ENCODE measurements around the gene ID3. TPM values are rescaled to one million over a fixed set of nuclear protein-coding genes. Genes with fewer than 3 reads are reported as not detected.
A peak's percentile ranks its signal among the peaks of the same experiment; 100 is the strongest.

ID3 gene
- total and polyA plus RNA-seq, 9 of the 15 experiments (the other 6 are each of a cell fraction or from before 2014, with no cell fraction given): 6.8 to 59.8 (median 23.5) TPM

DNA sequence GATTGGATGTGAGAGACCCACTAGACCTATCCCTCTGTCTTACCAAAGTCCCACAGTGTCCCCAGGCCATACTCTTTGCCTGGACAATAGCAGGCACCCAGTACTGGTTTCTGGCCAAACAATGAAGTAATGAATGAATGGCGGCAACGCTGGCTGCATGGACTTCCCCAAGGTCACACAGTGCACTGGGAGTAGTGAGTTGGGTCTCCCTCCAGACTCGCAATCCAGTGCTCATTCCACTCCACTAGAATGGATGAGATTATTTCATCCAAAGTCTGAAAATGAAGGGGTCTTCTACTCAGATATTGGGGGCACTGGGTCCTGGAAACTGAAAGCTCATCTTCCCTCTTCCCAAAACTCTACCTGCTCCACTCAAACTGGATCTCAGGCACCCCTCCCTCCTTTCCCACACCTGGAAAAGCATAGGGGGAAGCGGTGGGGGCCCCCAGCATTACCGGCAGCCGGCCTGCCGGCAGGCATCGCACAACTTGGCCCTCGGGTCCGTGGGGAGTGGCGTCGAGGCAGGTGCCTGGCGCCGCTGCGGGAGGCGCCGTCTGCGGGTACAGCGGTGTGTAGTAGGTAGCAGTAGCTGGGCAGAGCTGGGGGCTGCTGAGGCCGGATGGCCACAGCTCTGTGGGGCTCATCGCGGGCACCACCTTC is 29.1 kb downstream of the ID3 start:
- H3K9me3 ChIP-seq (replicated peaks; ENCODE audit: control insufficient read depth, insufficient read depth, low read depth, low read length): no peaks in the 10 kb centered on the region
- peaks cover 57% of the 10 kb centered on the region for H3K79me2 ChIP-seq (ENCODE audit: control insufficient read depth, insufficient read depth, low read length)
- H3K4me3 ChIP-seq: peak overlapping the region; percentile 55
- ChIA-PET POLR2A (interaction anchor here (0.6 to 7.0 kb wide), 15 partner anchors 10 to 393 kb away, joined by 3 to 65 read pairs (median 3); no protein-coding TSS in a partner anchor), CTCF (ENCODE audit: low intra/inter-chr PET ratio) (no interaction called here)
- peaks cover 25% of the 10 kb centered on the region; the same call in 1 of the 2 replicates for H4K20me1 ChIP-seq (replicated peaks; ENCODE audit: control insufficient read depth, insufficient read depth, low read length)
- peak overlapping the region; percentile 79 to 97 for H3K9ac ChIP-seq (ENCODE audit: insufficient read depth in 1 of 2, low read depth in 2 of 2, low read length in 2 of 2)
- no TSS peak for BruUV-seq (replicated peaks)
- ATAC-seq (peak; percentile 52), FAIRE-seq (no peak), DNase-seq (ENCODE audit: extremely low read depth in 1 of 4, low spot score in 3 of 4) (peak; percentile 46 to 61 (median 57))
- in situ Hi-C loops (cut with MboI) (loop anchor here (5.0 to 10.0 kb wide), 3 partner anchors 33 to 555 kb away; partner anchors contain the start of genes HTR1D and LACTBL1), intact Hi-C loops (cut with micrococcal nuclease) (loop anchor here (10.0 kb wide), 4 partner anchors 105 to 555 kb away; partner anchors contain the start of genes HNRNPR, HTR1D, LACTBL1 and TCEA3)
- H3K27ac ChIP-seq (ENCODE audit: extremely low read depth, low read depth, low read length): peak overlapping the region; percentile 88
- H3K4me1 ChIP-seq (replicated peaks in 1 of 2; ENCODE audit: control insufficient read depth in 2 of 2, insufficient read depth in 2 of 2, low read length in 2 of 2): peaks cover 52 to 57% of the 10 kb centered on the region in 2 experiments
- peaks cover 10% of the 10 kb centered on the region for H3K9me1 ChIP-seq (ENCODE audit: control insufficient read depth, insufficient read depth, low read length)
- H3K36me3 ChIP-seq (ENCODE audit: control insufficient read depth, insufficient read depth, low read length): peaks cover 22% of the 10 kb centered on the region
- no peaks in the 10 kb centered on the region for H3K27me3 ChIP-seq (ENCODE audit: control insufficient read depth in 2 of 2, insufficient read depth in 2 of 2, low read length in 2 of 2)
- peak overlapping the region; percentile 81 for H2AFZ ChIP-seq (ENCODE audit: low read depth, low read length)
- H3K4me2 ChIP-seq (ENCODE audit: insufficient read depth, low read length): peak overlapping the region; percentile 90
- under 1% methylated on average over 22 of the region's 22 CpGs for WGBS (ENCODE audit: insufficient coverage, low coverage, missing lambda C conversion rate)
- TF ChIP-seq PHF8 (IDR thresholded peaks at IDR 0.05; ENCODE audit: borderline replicate concordance, low read length) (0 out of 2 replicates have a peak, but pooled peaks have one; percentile 3), SRSF9 (IDR thresholded peaks at IDR 0.05; ENCODE audit: borderline replicate concordance, low read depth, low read length) (no peak), TBL1XR1 (IDR thresholded peaks at IDR 0.05; ENCODE audit: low read length in 2 of 2) (no peak), ESRRA (IDR thresholded peaks at IDR 0.05; ENCODE audit: borderline replicate concordance, low read depth) (peak; percentile 62; the same call in 1 of the 2 replicates), ARNT (IDR thresholded peaks at IDR 0.05) (no peak), MTA1 (IDR thresholded peaks at IDR 0.05; ENCODE audit: borderline replicate concordance) (no peak), NR0B1 (IDR thresholded peaks at IDR 0.05; ENCODE audit: partially characterized antibody) (no peak), FOSL1 (tag; conservative IDR thresholded peaks at IDR 0.05) (no peak), XRCC4 (IDR thresholded peaks at IDR 0.05; ENCODE audit: extremely low read depth, insufficient read depth, insufficient read length) (no peak), CHD2 (IDR thresholded peaks at IDR 0.05; ENCODE audit: low read depth, low read length) (no peak), TCF7 (IDR thresholded peaks at IDR 0.05; ENCODE audit: borderline replicate concordance) (0 out of 2 replicates have a peak, but pooled peaks have one; percentile 32), SMC3 (conservative IDR thresholded peaks at IDR 0.05; ENCODE audit: insufficient read depth, low read depth, low read length) (no peak), IRF1 (CRISPR knock-in tag; IDR thresholded peaks at IDR 0.05; ENCODE audit: borderline replicate concordance) (no peak), FOXK1 (CRISPR knock-in tag; IDR thresholded peaks at IDR 0.05; ENCODE audit: borderline replicate concordance) (no peak), TAF1 (IDR thresholded peaks at IDR 0.05; ENCODE audit: control insufficient read depth, extremely low read depth, insufficient read depth, low read length, severe bottlenecking) (no peak), NCOA6 (IDR thresholded peaks at IDR 0.05) (peak; percentile 79), ZNF217 (CRISPR knock-in tag; IDR thresholded peaks at IDR 0.05) (no peak), CCAR2 (IDR thresholded peaks at IDR 0.05; ENCODE audit: low read depth, low read length) (no peak)
- TF ChIP-seq, protein P1, sequence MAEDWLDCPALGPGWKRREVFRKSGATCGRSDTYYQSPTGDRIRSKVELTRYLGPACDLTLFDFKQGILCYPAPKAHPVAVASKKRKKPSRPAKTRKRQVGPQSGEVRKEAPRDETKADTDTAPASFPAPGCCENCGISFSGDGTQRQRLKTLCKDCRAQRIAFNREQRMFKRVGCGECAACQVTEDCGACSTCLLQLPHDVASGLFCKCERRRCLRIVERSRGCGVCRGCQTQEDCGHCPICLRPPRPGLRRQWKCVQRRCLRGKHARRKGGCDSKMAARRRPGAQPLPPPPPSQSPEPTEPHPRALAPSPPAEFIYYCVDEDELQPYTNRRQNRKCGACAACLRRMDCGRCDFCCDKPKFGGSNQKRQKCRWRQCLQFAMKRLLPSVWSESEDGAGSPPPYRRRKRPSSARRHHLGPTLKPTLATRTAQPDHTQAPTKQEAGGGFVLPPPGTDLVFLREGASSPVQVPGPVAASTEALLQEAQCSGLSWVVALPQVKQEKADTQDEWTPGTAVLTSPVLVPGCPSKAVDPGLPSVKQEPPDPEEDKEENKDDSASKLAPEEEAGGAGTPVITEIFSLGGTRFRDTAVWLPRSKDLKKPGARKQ (CRISPR knock-in tag; IDR thresholded peaks at IDR 0.05): no peak
